Activated CD8-positive, alpha-beta memory T cell treated with anti-CD3 and anti-CD28 coated beads, Interleukin-2, amount 10 ng/mL, durations not matched to agents 7 days and 5 days (primary cell): ENCODE results near the gene UBE2A. TPM values are rescaled to one million over a fixed set of nuclear protein-coding genes. Genes with fewer than 3 reads are reported as not detected.

Source experiments
- ATAC-seq: fragments of 150-1000 bp; cut with Tn5 transposase; one replicate; pipeline ENCODE4 v1.10.0; 2021; ENCODE audit warnings: moderate library complexity
- CTCF ChIA-PET: fragments of 350-600 bp; sonication (Branson Sonifier 250); formaldehyde crosslinking; loops from one replicate; lab custom pipeline; 2021; ENCODE audit warnings: antibody characterized with exemption; lab: Charles Lee
- DNase-seq: peaks from one replicate; pipeline ENCODE4 v3.0.0-alpha.2; 2020
- H3K27ac Mint-ChIP-seq: one replicate; pipeline ENCODE4 v1.8.0; 2021; ENCODE audit warnings: mild to moderate bottlenecking, mixed read lengths
- H3K27me3 Mint-ChIP-seq: one replicate; pipeline ENCODE4 v1.8.0; 2021; ENCODE audit warnings: mixed read lengths
- H3K36me3 Mint-ChIP-seq: one replicate; pipeline ENCODE4 v1.8.0; 2021; ENCODE audit warnings: mild to moderate bottlenecking, mixed read lengths
- H3K4me1 Mint-ChIP-seq: one replicate; pipeline ENCODE4 v1.8.0; 2021; ENCODE audit warnings: mixed read lengths
- H3K4me3 Mint-ChIP-seq: one replicate; pipeline ENCODE4 v1.8.0; 2021; ENCODE audit warnings: mild to moderate bottlenecking, moderate library complexity, mixed read lengths
- H3K9me3 Mint-ChIP-seq: one replicate; pipeline ENCODE4 v1.8.0; 2022; ENCODE audit warnings: low read depth, mixed read lengths
- total RNA-seq, 2 experiments: library from RNA; stranded (reverse); gene quantifications; one replicate each; pipeline ENCODE4 v1.2.3, GENCODE V29; 2021

Gene UBE2A
- total RNA-seq, 2 experiments from 2014 or later, result 81.2 to 84.8 TPM

GRCh38 chrX:119624417-119624816, 50.1 kb downstream of the UBE2A start:
- CTCF ChIA-PET, result interaction anchor here (1.0 kb wide), 1 partner anchor 14 kb away, joined by 3 read pairs; no protein-coding TSS in a partner anchor
- Mint-ChIP-seq H3K27ac (no peak overlapping the region), H3K4me1 (no peaks in the 10 kb centered on the region), H3K27me3 (no peaks in the 10 kb centered on the region), H3K9me3 (no peaks in the 10 kb centered on the region), H3K36me3 (peaks cover 23% of the 10 kb centered on the region), H3K4me3 (no peak overlapping the region)
- ATAC-seq, result no peak
- no peak for DNase-seq

- DNase-seq (no peak), ATAC-seq (no peak)
- peaks cover 25% of the 10 kb centered on the region for H3K36me3 Mint-ChIP-seq
- no peak overlapping the region for H3K4me3 Mint-ChIP-seq
- H3K4me1 Mint-ChIP-seq, result no peaks in the 10 kb centered on the region
- H3K9me3 Mint-ChIP-seq, result no peaks in the 10 kb centered on the region
- CTCF ChIA-PET, result interaction anchor here (1.0 to 1.1 kb wide), 2 partner anchors 15 to 103 kb away, joined by 3 read pairs; no protein-coding TSS in a partner anchor
- H3K27me3 Mint-ChIP-seq, result no peaks in the 10 kb centered on the region
- peak overlapping the region; percentile 25 for H3K27ac Mint-ChIP-seq
Observed at GRCh38 chrX:119624951-119625668, 50.7 kb downstream of the UBE2A start.

- no peak for DNase-seq
- CTCF ChIA-PET, result interaction anchor here (1.1 kb wide), 1 partner anchor 102 kb away, joined by 3 read pairs; no protein-coding TSS in a partner anchor
- Mint-ChIP-seq H3K36me3 (peaks cover 29% of the 10 kb centered on the region), H3K9me3 (no peaks in the 10 kb centered on the region), H3K4me3 (no peak overlapping the region), H3K27ac (no peak overlapping the region), H3K4me1 (no peaks in the 10 kb centered on the region), H3K27me3 (no peaks in the 10 kb centered on the region)
- ATAC-seq, result no peak
Observed at GRCh38 chrX:119625843-119626242, 51.5 kb downstream of the UBE2A start.

Other genes starting within 250 kb of the UBE2A start
- 1 to 10 TPM; 8.0 to 8.9 TPM for gene SLC25A43, start 175.2 kb upstream of the UBE2A start, total RNA-seq
- 100 to 1,000 TPM; 434 to 517 TPM for gene SLC25A5, start 106.1 kb upstream of the UBE2A start, total RNA-seq
- 10 to 100 TPM; 18.5 to 21.4 TPM for gene STEEP1, start 9.2 kb upstream of the UBE2A start, total RNA-seq
- gene NKRF, start 31.9 kb downstream of the UBE2A start, total RNA-seq, result 10 to 100 TPM; 16.9 to 22.0 TPM
- gene SEPTIN6, start 118.6 kb downstream of the UBE2A start, total RNA-seq, result 100 to 1,000 TPM; 236 to 263 TPM
- 1 to 10 TPM; 2.1 to 4.7 TPM for gene SOWAHD, start 184.0 kb downstream of the UBE2A start, total RNA-seq
- 1,000 to 10,000 TPM; 1,797 to 1,809 TPM for gene RPL39, start 217.1 kb downstream of the UBE2A start, total RNA-seq